SJCRH30 (cell line): ENCODE results near the gene AAR2. TPM values are rescaled to one million over a fixed set of nuclear protein-coding genes. Genes with fewer than 3 reads are reported as not detected.

Experiments used
- DNase-seq, 2 experiments: peaks; one replicate each; pipeline ENCODE4 v3.0.0-alpha.2; 2015 to 2020
- H3K27ac ChIP-seq: fragments of 250-450 bp; sonication (Bioruptor Pico); 2 replicates; pipeline ENCODE4 v1.5.1; 2020; ENCODE audit warnings: mild to moderate bottlenecking, moderate library complexity
- H3K27me3 ChIP-seq: fragments of 250-450 bp; sonication (Bioruptor Pico); 2 replicates; pipeline ENCODE4 v1.5.1; 2020; ENCODE audit warnings: mild to moderate bottlenecking, moderate library complexity
- H3K36me3 ChIP-seq: fragments of 250-450 bp; sonication (Bioruptor Pico); 2 replicates; pipeline ENCODE4 v1.5.1; 2020; ENCODE audit warnings: mild to moderate bottlenecking, moderate library complexity
- H3K4me1 ChIP-seq: fragments of 250-450 bp; sonication (Bioruptor Pico); 2 replicates; pipeline ENCODE4 v1.5.1; 2020; ENCODE audit warnings: mild to moderate bottlenecking, moderate library complexity
- H3K4me3 ChIP-seq: fragments of 250-450 bp; sonication (Bioruptor Pico); 2 replicates; pipeline ENCODE4 v1.5.1; 2020; ENCODE audit warnings: mild to moderate bottlenecking, moderate library complexity
- H3K9me3 ChIP-seq: fragments of 250-450 bp; sonication (Bioruptor Pico); replicated peaks from 2 replicates; pipeline ENCODE4 v1.5.1; 2020; ENCODE audit warnings: mild to moderate bottlenecking, moderate library complexity
- total RNA-seq: library from RNA; depleted of rRNA; stranded (reverse); fragments of >200 nt; shearing (Covaris generic); gene quantifications from 2 replicates; pipeline ENCODE4 v1.2.3, GENCODE V29; 2014

Gene AAR2
- total RNA-seq, 1 experiment from 2014 or later = 65.5 TPM

DNA sequence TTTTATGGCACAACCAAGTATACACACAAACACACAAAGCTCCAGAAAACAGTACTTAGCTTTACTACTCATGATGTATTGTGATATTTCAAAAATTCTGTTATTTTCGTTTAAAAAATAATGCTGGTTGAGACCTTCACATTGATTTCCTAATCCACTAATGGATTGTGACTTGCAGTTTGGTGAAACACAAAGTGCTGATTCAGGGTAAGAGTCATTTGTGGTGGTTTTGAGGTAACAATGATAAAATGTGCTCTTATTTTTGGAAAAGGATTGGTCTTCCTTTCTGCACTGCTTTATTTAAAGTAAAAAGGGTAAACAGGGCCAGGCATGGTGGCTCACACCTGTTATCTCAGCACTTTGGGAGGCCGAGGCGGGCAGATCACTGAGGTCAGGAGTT is 1.9 kb downstream of the AAR2 start:
- Histone ChIP-seq H3K4me3 (no peak overlapping the region), H3K4me1 (peaks cover 19% of the 10 kb centered on the region), H3K36me3 (peaks cover 28% of the 10 kb centered on the region), H3K27me3 (no peaks in the 10 kb centered on the region), H3K9me3 (no peaks in the 10 kb centered on the region), H3K27ac (no peak overlapping the region)
- DNase-seq = no peak

GRCh38 chr20:36238760-36239159 is 2.5 kb downstream of the AAR2 start:
- Histone ChIP-seq H3K9me3 (no peaks in the 10 kb centered on the region), H3K27me3 (no peaks in the 10 kb centered on the region), H3K4me1 (peaks cover 19% of the 10 kb centered on the region), H3K36me3 (peaks cover 34% of the 10 kb centered on the region), H3K27ac (no peak overlapping the region), H3K4me3 (no peak overlapping the region)
- no peak for DNase-seq

DNA sequence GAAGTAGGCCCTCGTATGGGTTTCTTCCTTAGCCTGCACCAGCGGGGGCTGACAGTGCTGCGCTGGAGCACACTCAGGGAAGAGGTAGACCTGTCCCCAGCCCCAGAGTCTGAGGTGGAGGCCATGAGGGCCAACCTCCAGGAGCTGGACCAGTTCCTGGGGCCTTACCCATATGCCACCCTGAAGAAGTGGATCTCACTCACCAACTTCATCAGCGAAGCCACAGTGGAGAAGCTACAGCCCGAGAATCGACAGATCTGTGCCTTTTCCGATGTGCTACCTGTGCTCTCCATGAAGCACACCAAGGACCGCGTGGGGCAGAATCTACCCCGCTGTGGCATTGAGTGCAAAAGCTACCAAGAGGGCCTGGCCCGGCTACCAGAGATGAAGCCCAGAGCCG is 3.8 kb downstream of the AAR2 start:
- Histone ChIP-seq H3K9me3 (no peaks in the 10 kb centered on the region), H3K36me3 (peaks cover 47% of the 10 kb centered on the region), H3K4me1 (peaks cover 11% of the 10 kb centered on the region), H3K27ac (no peak overlapping the region), H3K4me3 (no peak overlapping the region), H3K27me3 (no peaks in the 10 kb centered on the region)
- DNase-seq = no peak

- Histone ChIP-seq H3K27me3 (no peaks in the 10 kb centered on the region), H3K9me3 (no peaks in the 10 kb centered on the region), H3K27ac (no peak overlapping the region), H3K36me3 (peaks cover 63% of the 10 kb centered on the region), H3K4me1 (peaks cover 6% of the 10 kb centered on the region), H3K4me3 (no peak overlapping the region)
- DNase-seq = no peak
These were observed 5.4 kb downstream of the AAR2 start for GRCh38 chr20:36241678-36242077.

- DNase-seq = no peak
- no peaks in the 10 kb centered on the region for H3K4me1 ChIP-seq
These were observed 7.4 kb downstream of the AAR2 start for GRCh38 chr20:36243726-36244125.

GRCh38 chr20:36246401-36246800 is 10.1 kb downstream of the AAR2 start:
- no peak for DNase-seq
- H3K4me3 ChIP-seq = no peak overlapping the region
- peaks cover 88% of the 10 kb centered on the region for H3K36me3 ChIP-seq
- H3K27ac ChIP-seq = no peak overlapping the region
- H3K27me3 ChIP-seq = no peaks in the 10 kb centered on the region
- H3K4me1 ChIP-seq = no peaks in the 10 kb centered on the region
- no peaks in the 10 kb centered on the region for H3K9me3 ChIP-seq

More at GRCh38 chr20:36243726-36244125, 7.4 kb downstream of the AAR2 start:
- H3K4me3 ChIP-seq = no peak overlapping the region
- peaks cover 84% of the 10 kb centered on the region for H3K36me3 ChIP-seq
- H3K27ac ChIP-seq = no peak overlapping the region
- no peaks in the 10 kb centered on the region for H3K27me3 ChIP-seq
- no peaks in the 10 kb centered on the region for H3K9me3 ChIP-seq

GRCh38 chr20:36248836-36249235 is 12.6 kb downstream of the AAR2 start:
- H3K36me3 ChIP-seq = peaks cover 86% of the 10 kb centered on the region
- H3K27me3 ChIP-seq = no peaks in the 10 kb centered on the region
- DNase-seq = no peak
- H3K27ac ChIP-seq = no peak overlapping the region
- no peaks in the 10 kb centered on the region for H3K9me3 ChIP-seq
- no peak overlapping the region for H3K4me3 ChIP-seq
- no peaks in the 10 kb centered on the region for H3K4me1 ChIP-seq

DNA sequence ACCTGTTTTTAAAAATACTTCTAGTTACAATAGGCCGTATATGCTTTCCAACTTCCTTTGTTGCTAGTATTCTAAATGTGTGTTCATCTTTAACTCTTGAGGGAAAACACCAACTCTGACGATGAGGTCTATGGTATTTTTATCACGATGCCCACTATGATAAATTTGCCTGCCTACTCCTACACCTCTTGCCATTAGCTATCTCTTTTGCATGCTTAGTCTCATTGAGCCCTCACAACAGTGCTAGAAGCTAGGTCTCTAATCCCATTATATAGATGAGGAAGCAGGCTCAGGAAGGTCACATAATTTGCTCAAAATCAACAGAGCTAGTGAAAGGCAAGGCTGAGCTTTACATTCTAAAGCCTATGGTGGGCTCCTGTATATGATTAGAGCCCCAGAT is 13.2 kb downstream of the AAR2 start:
- no peaks in the 10 kb centered on the region for H3K27me3 ChIP-seq
- no peaks in the 10 kb centered on the region for H3K4me1 ChIP-seq
- H3K9me3 ChIP-seq = no peaks in the 10 kb centered on the region
- DNase-seq = no peak
- H3K27ac ChIP-seq = no peak overlapping the region
- no peak overlapping the region for H3K4me3 ChIP-seq
- H3K36me3 ChIP-seq = peaks cover 85% of the 10 kb centered on the region

DNA sequence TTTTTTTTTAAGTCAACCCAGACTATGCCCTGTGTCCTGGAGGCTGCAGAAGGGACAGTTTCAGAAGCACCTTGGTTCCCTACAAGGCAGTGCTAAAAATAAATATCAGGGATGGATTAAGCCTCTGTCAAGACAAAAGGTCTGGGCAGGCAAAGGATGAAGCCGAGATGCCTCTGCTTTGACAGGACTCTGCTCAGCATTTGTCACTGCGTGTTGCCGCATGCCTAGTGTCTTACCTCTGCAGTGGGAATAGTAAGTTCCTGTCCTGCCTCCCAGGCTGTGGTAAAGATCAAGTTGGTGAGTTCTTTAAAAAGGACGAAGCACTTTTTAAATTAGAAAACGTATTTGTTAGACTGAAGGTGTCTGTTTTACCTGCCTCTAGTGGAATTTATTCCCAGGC is 15.1 kb downstream of the AAR2 start:
- Histone ChIP-seq H3K27ac (no peak overlapping the region), H3K4me3 (no peak overlapping the region), H3K36me3 (peaks cover 82% of the 10 kb centered on the region), H3K27me3 (no peaks in the 10 kb centered on the region), H3K9me3 (no peaks in the 10 kb centered on the region), H3K4me1 (no peaks in the 10 kb centered on the region)
- no peak for DNase-seq

DNA sequence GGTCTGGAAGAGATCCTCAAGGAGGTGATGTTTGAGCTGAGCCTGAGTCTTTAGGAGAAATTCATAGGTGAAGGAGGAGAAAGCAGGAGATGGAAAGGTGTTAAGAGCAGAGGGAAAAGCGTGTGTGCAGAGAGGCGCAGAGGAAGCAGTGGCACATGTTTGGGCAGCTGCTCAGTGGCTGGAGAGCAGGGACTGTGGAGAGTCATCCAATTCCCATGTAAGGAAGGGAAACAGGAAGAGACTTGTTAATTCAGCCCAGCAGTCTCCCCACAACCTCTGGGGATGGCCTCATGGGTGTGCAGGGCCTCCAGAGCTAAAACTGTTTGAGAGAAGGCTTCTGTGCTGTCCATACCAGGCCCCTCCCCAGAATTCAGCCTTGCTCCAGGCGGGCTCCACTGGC is 16.2 kb downstream of the AAR2 start:
- no peak overlapping the region for H3K27ac ChIP-seq
- DNase-seq = no peak
- no peaks in the 10 kb centered on the region for H3K27me3 ChIP-seq
- peaks cover 82% of the 10 kb centered on the region for H3K36me3 ChIP-seq
- H3K4me1 ChIP-seq = no peaks in the 10 kb centered on the region
- H3K4me3 ChIP-seq = no peak overlapping the region
- no peaks in the 10 kb centered on the region for H3K9me3 ChIP-seq

DNA sequence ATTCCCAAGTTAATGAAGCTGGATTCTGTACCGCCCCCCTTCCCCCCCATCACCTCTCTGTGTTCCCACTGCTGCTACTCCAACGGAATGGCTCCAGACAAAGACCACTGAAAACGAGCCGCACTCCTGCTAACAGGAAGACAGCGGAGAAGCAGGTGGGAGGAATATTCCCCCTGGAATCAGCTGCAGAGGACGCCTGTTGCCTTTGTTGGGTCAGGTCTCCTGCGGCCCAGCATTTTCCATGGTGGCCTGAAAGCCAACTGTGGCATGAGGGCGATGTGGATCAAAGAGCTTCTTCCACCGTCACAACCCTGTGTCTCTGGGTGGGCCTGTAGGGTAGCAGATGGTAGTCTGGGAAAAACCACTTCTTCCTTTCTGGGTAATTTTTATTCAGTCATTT is 16.8 kb downstream of the AAR2 start:
- H3K9me3 ChIP-seq = no peaks in the 10 kb centered on the region
- H3K4me1 ChIP-seq = no peaks in the 10 kb centered on the region
- H3K27me3 ChIP-seq = no peaks in the 10 kb centered on the region
- H3K27ac ChIP-seq = no peak overlapping the region
- no peak overlapping the region for H3K4me3 ChIP-seq
- H3K36me3 ChIP-seq = peaks cover 76% of the 10 kb centered on the region
- DNase-seq = no peak

- H3K9me3 ChIP-seq = no peaks in the 10 kb centered on the region
- H3K36me3 ChIP-seq = peaks cover 66% of the 10 kb centered on the region
- no peaks in the 10 kb centered on the region for H3K4me1 ChIP-seq
These were observed 17.8 kb downstream of the AAR2 start for GRCh38 chr20:36254076-36254475.

GRCh38 chr20:36255445-36255844 is 19.2 kb downstream of the AAR2 start:
- Histone ChIP-seq H3K9me3 (no peaks in the 10 kb centered on the region), H3K36me3 (peaks cover 52% of the 10 kb centered on the region), H3K4me3 (no peak overlapping the region)

More at GRCh38 chr20:36254076-36254475, 17.8 kb downstream of the AAR2 start:
- no peak overlapping the region for H3K27ac ChIP-seq
- H3K4me3 ChIP-seq = no peak overlapping the region
- no peak for DNase-seq
- H3K27me3 ChIP-seq = no peaks in the 10 kb centered on the region

DNA sequence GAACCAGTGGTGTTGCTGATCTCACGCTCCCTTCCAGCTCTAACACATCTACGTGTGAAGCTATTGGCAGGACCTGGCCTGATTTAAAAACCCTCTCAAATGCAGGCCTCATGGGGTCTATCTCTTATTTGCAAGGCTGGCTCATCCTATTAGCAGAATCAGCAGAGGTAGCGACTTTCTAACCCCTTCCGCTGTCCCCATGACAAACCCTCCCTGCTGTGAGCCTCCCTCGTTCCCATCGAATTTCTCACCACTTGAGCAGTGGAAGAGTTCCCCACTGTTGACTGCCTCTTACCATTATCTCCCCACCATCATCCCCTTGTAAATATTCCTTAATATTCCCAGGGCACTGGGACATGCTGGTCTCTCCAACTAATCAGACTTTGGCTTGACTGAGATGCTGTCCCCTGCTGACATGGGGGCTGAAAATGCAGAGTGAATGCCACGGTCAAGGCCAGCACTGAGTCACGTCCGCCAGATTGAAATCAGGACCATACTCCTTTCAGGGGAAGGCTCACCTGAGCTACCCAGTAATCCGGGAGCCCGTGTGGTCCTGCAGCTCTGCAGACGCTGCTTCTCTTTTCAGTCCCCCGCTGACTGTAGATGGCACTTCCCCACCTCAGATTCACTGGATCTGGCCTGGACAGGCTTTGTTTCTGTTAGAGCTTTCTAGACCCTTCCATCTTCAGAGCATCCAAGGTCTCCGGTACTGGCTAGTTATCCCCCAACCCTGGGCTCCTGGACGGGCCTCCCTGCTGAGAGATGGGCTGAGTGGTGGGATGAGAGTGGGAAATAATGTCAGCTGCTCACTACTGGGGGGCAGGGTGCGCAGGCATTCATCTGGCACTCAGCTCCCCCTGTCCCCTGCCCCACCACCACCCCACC is 23.1 kb downstream of the AAR2 start:
- DNase-seq = no peak
- Histone ChIP-seq H3K4me3 (no peak overlapping the region), H3K27me3 (no peaks in the 10 kb centered on the region), H3K36me3 (peaks cover 28% of the 10 kb centered on the region), H3K9me3 (no peaks in the 10 kb centered on the region), H3K27ac (no peak overlapping the region), H3K4me1 (no peaks in the 10 kb centered on the region)

More at GRCh38 chr20:36255445-36255844, 19.2 kb downstream of the AAR2 start:
- Histone ChIP-seq H3K27ac (no peak overlapping the region), H3K27me3 (no peaks in the 10 kb centered on the region), H3K4me1 (no peaks in the 10 kb centered on the region)
- no peak for DNase-seq

DNA sequence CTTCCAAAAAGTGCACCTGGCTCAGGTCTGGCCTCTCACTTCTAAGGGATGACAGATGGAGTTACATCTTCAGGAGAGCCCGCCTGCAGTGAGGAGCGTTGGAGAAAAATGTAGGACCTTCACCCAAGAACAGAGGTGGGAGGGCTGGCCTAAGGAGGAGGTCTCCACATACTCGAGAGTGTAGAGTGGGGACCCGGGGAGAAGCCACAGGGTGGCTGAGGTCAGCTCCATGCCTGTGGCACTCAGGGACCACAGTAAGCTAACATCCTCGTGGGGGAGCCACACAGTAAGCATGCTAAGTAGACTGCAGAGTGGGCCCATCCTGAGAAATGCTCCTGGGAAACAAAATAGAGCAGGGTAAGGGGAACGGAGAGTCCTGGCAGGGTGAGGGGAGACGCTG is 24.0 kb downstream of the AAR2 start:
- H3K27me3 ChIP-seq = no peaks in the 10 kb centered on the region
- H3K36me3 ChIP-seq = peaks cover 21% of the 10 kb centered on the region
- H3K4me1 ChIP-seq = no peaks in the 10 kb centered on the region
- no peak overlapping the region for H3K27ac ChIP-seq
- no peaks in the 10 kb centered on the region for H3K9me3 ChIP-seq
- H3K4me3 ChIP-seq = no peak overlapping the region
- DNase-seq = no peak
